HG02970 (cell line): ENCODE results near the gene RPS6KA5.
A peak's percentile ranks its signal among the peaks of the same experiment; 100 is the strongest.

Experiments used
- ATAC-seq: cut with Tn5 transposase; IDR thresholded peaks from one replicate; pipeline ENCODE4 v1.9.1; 2021; ENCODE audit warnings: mild to moderate bottlenecking, moderate library complexity, moderate number of reproducible peaks; ENCODE audit not compliant: unreplicated experiment, low FRiP score

RPS6KA5 gene

DNA sequence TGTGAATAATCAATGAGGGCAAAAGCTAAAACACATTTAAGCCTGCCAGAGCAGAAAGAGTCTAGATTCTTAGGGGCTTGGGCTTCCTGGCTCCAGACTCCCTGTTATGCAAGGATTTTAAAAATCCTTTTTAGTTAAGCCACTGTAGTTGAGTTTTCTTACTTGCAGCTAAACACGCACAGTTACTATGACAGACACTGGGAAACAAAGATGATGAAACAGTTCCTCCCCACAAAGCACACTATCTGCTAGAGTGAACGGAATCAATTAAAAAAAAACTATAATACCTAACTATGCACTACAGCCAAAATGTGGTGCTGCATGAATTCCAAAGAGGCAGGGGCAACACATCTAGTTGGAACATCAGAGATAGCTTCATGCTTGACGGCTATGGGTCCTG is 28.2 kb downstream of the RPS6KA5 start:
- no peak for ATAC-seq

DNA sequence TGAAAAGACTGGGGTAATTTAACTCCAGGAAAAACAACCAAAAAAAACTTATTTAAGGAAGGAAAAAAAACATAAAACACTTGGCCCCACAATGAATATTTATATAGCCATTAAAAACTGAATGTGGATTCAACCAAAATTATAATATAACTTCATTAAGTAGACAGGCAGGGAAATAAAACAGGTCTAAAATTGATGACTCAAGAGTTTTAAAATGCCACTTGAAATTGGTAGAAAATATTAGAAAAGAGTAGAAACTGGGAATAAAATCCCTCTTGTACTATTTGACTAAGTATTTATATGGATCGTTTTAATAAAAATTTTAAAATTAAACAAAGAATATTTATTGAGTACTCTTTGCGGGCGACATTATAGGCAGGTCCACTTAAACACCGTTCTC is 28.8 kb downstream of the RPS6KA5 start:
- no peak for ATAC-seq

DNA sequence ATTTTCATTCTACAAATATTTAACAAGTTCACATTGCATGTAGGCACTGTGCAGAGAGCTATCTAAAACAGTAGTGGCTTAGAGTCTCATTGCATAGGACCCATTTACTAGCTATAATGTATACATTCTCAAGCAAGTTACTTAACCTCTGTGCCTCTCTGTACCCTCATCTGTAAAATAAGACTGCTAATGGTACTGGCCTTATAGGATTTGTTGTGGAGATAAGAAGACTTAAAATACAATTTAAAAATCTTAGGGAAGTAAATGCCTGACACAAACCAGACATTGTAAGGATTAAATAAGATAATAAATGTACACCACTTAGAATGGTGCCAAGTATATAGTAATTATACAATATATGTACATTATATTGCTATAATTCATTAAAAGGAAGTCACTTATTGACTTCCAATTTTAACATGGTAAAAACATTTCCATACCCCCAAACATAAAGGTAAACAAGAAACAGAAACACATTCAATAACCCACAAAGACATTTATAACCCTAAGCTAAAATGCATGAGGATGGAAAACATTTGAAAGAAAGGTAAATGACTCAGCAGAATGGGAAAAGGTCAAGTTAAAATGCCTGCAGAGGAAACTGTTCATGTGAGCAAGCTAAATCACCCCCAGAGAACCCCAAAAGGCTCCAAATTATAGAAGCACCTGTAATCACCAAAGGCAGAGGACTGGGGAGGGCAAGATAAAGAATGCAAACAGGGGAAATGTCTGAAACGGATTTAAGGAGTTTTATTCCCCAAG is 30.8 kb downstream of the RPS6KA5 start:
- ATAC-seq, result no peak

GRCh38 chr14:91027561-91027960 is 32.9 kb downstream of the RPS6KA5 start:
- ATAC-seq, result no peak

- peak; percentile 45 for ATAC-seq
Measured at GRCh38 chr14:91022622-91023028, 37.8 kb downstream of the RPS6KA5 start.

DNA sequence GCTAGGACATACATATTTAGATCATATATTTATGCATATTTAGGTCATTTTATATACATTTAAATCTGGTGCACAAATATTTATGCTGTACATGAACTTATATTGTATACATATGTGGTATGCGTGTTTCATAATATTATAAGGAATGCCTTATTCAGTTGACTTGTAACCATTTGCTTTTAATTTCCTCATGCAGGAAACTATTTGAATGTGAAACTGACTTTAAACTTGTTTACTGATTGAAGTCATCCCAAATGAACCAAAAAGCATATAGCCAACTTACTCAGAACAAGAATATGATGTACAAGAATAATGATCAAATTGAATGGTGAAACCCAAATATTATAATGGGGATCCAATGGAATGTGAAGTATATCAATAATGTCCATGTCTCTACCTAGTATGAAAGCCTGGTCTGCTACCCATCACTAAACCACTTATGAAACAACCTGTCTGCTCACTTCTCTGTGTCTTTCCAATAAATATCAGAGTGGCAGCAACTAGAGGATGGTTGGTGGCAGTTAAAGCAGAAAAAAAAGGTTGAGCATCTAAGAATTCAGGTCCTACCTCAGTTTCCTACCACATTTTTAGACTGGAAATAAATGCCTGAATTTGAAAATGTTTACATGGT is 38.3 kb downstream of the RPS6KA5 start:
- ATAC-seq, result no peak

DNA sequence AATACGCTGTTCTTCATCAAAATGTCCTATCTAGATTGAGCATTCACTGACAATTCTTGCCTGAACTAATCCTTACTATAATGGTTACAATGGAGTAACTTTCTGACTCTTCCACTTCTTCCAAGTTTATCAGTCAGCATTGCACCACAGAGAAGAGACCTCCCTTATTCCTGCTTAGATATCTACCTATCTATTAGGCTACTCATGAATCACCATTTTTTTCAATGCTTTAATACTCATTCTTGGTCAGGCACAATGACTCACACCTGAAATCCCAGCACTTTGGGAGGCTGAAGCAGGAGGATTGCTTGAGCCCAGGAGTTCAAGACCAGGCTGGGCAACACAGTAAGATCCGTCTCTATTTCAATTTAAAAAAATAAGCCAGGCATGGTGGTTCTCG is 39.3 kb downstream of the RPS6KA5 start:
- no peak for ATAC-seq

DNA sequence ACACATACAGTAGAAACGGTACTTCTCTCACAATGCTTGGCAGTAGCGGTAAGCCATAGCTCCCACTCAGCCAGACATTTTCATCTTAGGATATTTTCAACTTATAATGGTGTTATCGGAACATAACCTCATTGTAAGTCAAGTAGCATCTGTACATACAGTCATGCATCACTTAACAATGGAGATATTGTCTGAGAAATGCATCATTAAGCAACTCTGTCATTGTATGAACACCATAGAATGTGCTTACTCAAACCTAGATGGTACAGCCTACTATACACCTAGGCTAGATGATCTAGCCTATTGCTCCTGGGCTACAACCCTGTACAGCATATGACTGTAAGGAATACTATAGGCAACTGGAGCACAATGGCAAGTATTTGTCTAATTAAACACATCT is 40.8 kb downstream of the RPS6KA5 start:
- no peak for ATAC-seq

GRCh38 chr14:91018481-91018880 is 42.0 kb downstream of the RPS6KA5 start:
- no peak for ATAC-seq

GRCh38 chr14:91016800-91017410 is 43.5 kb downstream of the RPS6KA5 start:
- no peak for ATAC-seq

GRCh38 chr14:91015435-91015834 is 45.0 kb downstream of the RPS6KA5 start:
- no peak for ATAC-seq

GRCh38 chr14:91012045-91012444 is 48.4 kb downstream of the RPS6KA5 start:
- no peak for ATAC-seq

DNA sequence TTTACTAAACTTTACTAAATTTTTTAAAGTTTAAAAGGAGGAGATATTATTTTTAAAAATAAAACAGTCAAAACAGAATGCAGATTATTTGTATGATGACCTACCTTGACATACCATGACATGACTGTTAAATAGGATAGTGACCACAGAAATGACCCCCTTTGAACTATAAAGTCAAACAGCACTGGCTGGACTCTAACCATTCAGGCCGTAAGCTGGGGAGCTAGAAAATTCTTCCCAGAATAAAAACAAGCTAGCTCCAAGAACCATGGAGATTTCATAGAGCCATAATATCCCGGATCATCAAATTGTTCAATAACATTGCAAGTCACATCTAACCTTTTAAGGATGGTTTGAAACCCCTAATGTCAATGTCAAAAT is 50.3 kb downstream of the RPS6KA5 start:
- no peak for ATAC-seq

DNA sequence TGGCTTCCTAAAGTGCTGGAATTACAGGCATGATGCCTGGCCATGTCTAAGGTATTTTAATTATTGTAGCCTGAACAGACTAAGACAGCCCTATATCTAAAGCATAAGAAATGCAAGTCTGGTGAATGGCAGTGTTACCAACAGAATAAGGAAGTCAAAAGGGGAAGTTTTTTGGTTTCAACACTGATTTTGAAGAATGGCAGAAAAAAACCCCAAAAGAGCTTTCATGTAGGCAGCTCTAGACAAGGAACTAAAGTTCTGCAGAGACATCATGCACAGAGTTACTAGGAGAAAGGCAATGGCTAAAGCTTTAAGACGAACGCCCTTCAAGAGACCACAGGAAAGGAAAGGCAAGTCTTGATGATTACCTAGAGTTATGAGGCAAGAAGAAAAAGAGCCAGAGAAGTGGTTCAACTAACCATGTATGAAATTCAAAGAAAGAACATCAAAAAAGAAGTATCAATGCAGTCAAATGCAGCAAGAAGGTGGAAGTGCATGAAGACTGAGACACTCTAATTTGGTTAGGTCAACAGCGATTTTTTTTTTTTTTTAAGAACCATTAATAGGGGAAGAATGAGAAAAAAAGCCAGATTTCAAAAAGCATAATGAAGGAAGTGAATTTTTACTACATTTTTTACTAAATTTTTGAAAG is 50.8 kb downstream of the RPS6KA5 start:
- ATAC-seq, result peak; percentile 64

GRCh38 chr14:91008759-91009409 is 51.6 kb downstream of the RPS6KA5 start:
- ATAC-seq, result no peak

DNA sequence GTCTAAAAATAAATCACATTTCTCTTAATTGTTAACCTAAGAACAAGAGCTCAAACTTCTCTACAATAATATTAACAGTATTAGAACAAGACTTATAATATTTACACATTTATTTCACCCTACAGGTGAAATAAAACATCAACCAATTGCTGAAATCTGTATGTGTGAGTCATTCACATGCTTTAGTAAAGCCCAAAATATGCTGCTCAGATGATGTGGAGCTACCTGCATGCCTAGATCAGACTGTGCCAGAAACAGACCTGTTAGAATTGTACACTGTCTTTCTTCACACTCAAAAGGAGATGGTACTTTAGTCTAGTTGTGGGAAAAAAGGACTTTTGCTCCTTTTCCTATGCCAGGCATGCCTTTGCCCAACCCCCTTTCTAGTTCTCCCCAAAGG is 54.7 kb downstream of the RPS6KA5 start:
- ATAC-seq, result no peak

GRCh38 chr14:91004987-91005386 is 55.5 kb downstream of the RPS6KA5 start:
- ATAC-seq, result no peak

- no peak for ATAC-seq
Measured at GRCh38 chr14:90999299-90999698, 61.1 kb downstream of the RPS6KA5 start.

DNA sequence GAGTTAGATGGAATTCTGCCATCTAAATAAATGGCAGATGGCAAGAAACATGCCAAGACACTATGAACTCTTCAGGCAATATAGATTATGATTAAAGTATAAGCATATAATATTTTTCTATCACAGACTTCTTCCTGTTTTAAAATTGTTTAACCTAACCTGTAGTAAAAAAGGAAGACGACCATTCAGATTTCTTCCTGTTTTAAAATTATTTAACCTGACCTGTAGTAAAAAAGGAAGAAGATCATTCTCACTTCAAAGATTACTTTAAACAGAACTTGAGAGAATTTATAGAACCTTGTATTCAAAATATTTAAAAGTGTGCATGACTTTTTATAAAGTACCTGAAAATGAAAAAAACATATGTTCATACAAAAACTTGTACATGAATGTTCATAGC is 63.5 kb downstream of the RPS6KA5 start:
- no peak for ATAC-seq

GRCh38 chr14:90995785-90996184 is 64.7 kb downstream of the RPS6KA5 start:
- ATAC-seq, result no peak

GRCh38 chr14:90993792-90994191 is 66.6 kb downstream of the RPS6KA5 start:
- ATAC-seq, result no peak
